ENCODE data around the gene CHRNB2.

DNA sequence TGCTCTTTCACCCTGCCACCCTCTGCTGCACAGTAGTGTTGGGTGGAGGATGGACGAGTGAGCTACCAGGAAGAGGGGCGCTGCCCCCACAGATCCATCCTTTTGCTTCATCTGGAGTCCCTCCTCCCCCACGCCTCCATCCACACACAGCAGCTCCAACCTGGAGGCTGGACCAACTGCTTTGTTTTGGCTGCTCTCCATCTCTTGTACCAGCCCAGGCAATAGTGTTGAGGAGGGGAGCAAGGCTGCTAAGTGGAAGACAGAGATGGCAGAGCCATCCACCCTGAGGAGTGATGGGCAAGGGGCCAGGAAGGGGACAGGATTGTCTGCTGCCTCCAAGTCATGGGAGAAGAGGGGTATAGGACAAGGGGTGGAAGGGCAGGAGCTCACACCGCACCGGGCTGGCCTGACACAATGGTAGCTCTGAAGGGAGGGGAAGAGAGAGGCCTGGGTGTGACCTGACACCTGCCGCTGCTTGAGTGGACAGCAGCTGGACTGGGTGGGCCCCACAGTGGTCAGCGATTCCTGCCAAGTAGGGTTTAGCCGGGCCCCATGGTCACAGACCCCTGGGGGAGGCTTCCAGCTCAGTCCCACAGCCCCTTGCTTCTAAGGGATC, 8.5 kb downstream of the CHRNB2 start:
- TF ChIP-seq CTCF (optimal IDR thresholded peaks at IDR 0.05 in 1 of 3, IDR thresholded peaks at IDR 0.05 in 1 of 3, conservative IDR thresholded peaks at IDR 0.05 in 1 of 3; ENCODE audit: extremely low read depth in 1 of 3, insufficient read depth in 2 of 3, low read length in 3 of 3) (no peak), EZH2 (IDR thresholded peaks at IDR 0.05; ENCODE audit: low read length) (no peak)
